Urothelium cell line (cell line): ENCODE data around the gene NRIP3.
"Not testable (repeated sequence)": the region's sequence is repeated elsewhere in the genome, so short reads cannot be mapped to it uniquely, and the experiment has no call there.

ENCODE experiments used
- DNase-seq: peaks from one replicate; pipeline ENCODE4 v3.0.0; 2011; ENCODE audit warnings: low spot score, mixed read lengths
- FAIRE-seq: peaks from 2 replicates; lab custom pipeline; 2011; peaks lifted over from hg19 to GRCh38; lab: Jason Lieb, UNC

The NRIP3 gene

DNA sequence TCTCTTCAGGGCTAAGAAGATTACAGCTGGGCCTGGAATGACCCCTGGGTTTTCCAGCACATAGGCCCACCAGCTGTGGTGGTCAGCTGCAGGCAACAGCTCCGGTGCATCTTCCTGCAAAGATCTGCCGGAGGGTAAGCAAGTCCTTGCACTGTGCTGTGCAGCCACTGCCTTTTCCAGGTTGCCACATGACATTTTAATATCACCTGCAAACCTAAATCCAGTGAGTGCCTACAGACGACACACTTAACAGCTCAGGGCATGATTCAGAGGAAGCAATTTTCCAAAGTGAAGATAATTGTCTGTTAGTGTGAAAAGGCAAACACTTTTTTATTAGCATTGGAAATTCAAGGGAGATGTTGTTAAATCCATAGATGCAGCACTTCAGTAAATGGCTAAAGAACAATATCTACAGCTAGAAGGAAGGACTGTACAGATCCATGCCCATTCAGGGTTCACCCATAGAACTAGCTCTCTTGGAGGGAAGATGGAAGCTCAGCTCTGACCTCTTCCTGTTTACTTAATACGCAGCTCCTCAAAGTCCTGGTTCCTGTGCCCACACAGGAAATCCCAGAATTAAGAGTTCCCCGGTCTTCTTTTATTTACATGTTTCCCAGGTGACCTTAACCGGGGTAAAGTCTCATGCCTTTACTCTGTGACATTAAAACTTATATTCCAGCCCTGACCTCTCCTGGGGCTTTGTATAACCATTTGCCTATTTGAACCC lies 13.3 kb upstream of the NRIP3 start:
- DNase-seq: no peak
- no peak for FAIRE-seq

DNA sequence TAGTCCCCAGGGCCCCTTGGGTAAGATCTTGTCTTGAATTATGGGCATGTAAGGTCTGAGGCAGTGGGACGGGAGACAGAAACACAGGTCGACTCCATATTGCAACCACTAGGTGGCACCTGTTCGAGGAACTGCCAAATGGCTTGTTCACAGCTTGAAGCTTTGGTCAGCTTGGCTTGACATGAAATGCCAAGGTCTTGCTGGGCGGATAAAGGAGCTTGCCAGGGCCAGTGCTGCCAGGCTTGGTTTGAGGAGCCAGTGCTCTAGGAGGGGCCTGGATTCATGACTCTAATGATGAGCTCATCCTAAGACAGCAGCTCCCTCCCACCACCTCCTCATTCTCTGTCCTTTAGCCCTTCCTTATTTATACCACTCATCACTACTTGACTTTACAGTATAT lies 11.9 kb upstream of the NRIP3 start:
- no peak for FAIRE-seq

DNA sequence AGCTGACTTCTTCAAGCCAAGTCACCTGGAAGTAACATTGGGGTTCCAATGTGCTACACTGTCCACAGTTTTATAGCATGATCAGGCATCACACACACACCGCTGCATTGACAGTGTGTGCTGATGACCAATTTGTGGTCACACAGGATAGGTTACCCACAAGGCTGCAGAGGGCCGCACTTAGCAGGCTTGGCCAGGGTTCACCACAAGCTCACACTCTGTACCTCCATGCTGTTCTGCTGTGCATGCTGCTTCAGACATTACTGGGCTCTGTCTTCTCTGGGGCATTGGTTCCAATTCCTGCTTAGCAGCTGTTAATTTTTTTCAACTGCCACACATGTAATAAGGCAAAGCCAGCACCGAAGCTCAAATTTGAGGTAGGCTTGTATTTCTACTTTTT lies 11.0 kb upstream of the NRIP3 start:
- DNase-seq: no peak
- FAIRE-seq: no peak

More for the DNA sequence above, 11.9 kb upstream of the NRIP3 start:
- DNase-seq: peak; percentile 81

DNA sequence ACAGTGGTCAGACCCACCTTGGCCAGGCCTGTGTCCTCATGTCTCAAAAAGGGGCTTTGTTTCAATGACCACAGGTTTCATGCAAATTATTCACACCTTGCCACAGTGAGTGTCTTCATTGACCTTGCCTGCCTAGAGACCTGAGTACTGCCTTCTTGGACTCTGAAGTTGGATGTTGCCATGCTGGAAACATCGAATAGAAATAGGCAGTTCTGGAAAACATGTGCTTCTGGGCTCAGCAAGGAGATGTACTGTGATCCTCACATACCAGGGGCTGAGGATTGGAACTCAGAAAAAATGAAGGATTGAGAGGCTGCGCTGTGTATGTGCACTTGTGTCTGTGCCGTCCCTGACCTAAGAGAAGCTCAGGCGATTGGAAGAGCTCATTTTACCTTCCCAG lies 9.6 kb upstream of the NRIP3 start:
- DNase-seq: no peak
- no peak for FAIRE-seq

DNA sequence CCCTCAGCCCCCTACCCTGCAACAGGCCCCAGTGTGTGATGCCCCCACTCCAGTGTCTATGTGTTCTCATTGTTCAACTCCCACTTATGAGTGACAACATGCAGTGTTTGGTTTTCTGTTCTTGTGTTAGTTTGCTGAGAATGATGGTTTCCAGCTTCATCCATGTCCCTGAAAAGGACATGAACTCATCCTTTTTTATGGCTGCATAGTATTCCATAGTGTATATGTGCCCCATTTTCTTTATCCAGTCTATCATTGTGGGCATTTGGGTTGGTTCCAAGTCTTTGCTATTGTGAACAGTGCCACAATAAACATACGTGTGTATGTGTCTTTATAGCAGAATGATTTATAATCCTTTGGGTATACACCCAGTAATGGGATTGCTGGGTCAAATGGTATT lies 5.7 kb upstream of the NRIP3 start:
- not testable (repeated sequence) for FAIRE-seq, DNase-seq

DNA sequence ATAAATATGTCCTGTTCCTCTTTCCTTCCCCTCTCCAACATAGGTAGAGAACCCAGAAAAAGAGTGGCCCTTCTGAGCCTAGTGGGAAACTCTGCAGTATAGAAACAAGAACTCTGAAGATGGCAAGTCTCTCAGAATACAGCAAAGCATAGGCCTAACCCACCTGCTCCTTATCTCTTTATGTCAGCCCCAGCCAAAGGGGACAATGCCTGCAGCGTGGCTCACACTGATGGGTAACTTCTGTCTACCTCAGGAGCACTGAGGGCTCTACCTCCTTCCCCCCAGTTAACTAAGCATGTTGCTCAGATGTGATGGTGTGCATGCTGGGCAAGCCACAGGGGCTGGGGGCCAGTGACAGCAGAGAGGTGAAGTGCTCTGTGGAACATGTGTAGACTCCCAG lies 4.9 kb upstream of the NRIP3 start:
- no peak for DNase-seq
- FAIRE-seq: no peak

DNA sequence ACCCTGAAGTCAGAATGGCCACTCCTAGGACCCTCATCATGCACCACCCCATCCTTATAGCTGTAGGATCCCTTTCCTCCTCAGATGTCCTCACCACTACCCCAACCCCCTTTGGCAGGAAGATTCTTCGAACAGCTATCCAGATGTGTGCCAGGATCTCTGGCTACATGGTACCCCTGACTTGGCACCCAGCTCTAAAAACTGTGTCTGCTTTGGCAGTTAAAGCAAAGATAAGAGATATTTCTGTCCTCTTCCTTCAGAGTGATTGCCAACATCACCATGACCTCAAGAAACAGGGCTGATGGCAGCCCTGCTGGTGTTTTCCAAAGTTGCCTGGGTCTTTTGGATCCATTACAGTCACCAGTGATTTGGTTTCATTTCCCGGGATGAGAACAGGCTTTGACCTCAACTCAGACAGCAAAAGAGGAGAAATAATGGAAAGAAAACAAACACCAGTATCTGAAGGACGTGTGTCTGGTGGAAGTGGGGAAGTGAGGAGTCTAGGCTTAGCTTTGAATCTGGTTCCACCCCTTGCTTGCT lies 4.3 kb upstream of the NRIP3 start:
- no peak for DNase-seq
- FAIRE-seq: no peak

DNA sequence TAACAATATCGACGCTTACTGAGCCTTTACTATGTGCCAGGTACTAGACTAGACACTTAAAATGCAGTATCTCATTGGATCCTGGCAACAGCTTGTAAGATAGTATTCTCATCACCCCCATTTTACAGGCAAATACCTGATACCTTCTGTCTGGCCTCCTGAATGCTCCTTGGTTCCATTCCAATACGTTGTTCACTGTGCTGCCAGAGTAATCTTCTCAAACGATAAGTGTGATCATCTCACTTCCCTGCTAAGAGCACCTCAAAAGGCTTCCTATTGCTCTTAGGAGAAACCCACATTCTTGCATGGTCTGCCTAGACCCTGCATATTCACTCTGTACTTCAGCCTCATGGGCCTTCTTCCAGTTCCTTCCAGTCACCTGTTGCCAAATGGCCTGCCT lies 1.3 kb upstream of the NRIP3 start:
- FAIRE-seq: no peak
- no peak for DNase-seq

DNA sequence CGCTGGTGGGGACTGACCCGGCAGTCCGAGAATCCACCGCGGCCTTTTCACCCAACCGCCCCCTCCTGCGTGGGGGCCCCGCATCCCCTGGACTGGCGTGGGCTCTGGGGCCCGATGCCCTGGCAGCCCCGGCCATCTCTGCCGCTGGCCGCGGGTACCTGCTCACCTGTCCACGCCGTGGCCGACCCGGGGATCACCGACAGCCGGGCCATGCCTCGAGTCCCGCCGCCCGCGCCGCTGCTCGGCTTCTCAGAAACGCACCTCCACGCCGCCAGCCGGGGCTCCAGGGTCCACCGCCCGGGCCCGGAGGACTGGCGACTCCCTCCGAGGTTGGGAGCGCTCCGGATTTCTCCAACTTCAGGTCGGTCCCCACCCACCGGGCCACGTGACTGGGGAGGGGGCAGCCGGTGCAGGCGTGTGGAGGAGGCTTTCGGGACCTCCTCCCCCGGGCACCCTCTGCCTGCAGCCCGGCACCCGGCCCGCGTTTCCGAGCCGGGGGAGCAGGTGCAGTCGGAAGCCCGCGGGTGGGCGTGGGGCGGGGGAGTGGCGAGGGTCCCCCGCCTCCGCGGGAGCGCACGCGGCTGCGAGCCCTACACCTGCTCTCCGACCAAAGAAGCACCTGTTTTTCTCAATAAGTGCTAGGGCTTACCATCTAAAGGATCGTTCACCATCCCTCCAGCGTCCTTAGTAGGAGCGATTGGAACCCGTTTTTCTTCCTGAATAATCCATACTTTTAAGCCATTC lies 554 bp upstream of the NRIP3 start:
- FAIRE-seq: no peak
- no peak for DNase-seq

DNA sequence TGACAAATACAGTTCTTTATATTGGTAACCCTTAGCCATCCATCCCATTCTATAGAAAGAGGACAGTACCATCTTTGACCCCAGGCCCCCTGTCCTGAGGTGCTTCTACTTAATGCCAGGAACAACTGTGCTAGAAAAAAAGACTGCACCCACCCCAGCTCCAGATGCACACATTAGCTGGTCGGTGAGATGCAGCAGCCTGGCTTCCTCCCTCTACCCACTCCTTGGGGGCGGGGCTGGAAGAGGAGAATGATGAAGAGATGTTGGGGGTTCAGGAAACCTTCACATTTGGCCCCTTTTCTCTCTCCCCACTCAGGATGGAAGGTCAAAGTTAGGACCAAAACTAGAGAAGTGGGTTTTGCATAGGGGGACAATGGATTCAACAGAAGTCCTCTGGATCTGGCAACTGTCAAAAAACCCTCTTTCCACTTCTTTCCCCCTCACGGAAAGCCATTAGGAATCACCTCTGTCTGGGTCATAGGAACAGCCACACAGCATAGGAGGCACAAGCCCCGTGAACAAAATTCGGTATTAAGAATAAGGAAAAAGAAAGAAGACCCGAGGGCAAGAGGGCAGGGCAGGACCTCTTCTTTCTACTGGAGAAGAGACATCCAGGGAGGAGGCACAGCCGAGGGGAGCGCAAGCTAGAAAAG lies 755 bp downstream of the NRIP3 start:
- FAIRE-seq: no peak

DNA sequence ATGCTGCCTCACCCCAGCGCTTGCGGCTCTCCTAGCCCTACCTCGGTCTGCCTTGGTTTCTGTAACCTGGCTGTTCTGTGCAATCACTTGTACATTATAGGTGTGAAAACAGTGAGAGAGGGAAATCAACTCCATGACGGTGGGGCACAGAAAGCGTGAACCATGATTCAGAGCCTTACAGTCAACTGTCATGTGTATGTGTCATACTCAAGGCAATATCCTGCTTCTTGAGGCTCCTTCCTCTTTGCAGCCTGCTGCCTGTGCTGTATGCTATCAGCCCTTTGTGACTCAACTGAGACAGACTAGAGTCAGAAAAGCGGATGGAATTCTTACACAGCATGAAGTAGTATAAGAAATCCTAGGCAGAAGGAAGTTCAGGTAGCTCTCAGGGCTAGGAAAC lies 2.1 kb downstream of the NRIP3 start:
- FAIRE-seq: no peak
- peak; percentile 60 for DNase-seq

More for the DNA sequence above, 755 bp downstream of the NRIP3 start:
- DNase-seq: peak; percentile 35

DNA sequence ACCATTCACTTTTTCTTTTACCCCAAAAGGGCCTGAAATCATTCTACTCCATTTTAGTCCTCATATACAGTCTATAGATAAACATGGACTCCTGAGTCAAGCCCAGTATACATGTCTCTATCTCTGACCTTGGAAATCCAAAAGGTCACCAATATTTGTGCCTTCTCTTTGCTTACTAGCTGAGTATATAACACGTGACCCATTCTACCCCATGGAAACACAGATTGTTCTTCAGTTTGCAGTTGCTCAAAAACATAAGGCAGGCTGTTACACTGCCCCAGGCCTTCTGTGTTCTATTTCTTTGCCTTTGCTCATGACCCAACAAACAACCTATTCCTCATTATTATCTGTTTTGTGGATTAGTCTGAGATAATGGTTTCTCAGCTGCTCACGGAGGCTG lies 5.8 kb downstream of the NRIP3 start:
- no peak for DNase-seq
- no peak for FAIRE-seq

DNA sequence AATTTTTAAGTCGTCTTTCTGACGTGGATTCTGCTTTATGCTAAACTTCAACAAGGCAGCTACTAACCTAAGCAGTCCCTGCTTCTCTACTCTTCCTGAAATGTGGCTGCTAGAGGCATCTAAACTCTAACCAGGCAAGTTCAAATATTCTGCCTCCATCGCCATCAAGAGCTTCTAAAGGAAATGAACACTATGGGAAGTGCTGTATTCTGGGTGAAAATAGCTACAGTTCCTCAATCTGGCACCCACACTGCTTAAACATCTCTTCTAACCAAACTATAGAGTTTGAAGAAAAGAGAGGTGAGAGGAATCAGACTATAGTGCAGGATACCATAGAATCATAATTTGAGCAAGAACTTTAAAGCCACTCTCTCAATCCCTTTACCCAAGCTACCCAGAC lies 6.3 kb downstream of the NRIP3 start:
- DNase-seq (no peak), FAIRE-seq (no peak)

DNA sequence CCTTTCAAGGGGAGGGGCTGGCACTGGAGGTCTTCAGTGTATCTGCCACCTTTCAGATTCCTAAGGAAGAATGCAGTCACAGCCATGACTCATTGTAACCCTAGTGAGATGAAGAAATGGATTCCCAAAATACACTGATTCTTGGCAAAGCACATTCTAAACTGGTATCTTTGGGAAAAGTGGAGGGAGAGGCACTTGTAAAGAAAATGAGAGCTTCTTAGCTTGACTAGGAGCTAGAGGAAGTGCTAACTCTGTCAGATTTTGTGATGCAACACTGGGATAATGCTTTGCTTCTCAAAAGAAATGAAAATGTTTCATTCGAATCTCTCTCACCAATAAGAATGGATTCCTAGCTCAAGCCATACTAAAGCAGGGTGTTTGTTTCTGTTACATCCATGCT lies 14.3 kb downstream of the NRIP3 start:
- FAIRE-seq: no peak
- DNase-seq: peak; percentile 41

DNA sequence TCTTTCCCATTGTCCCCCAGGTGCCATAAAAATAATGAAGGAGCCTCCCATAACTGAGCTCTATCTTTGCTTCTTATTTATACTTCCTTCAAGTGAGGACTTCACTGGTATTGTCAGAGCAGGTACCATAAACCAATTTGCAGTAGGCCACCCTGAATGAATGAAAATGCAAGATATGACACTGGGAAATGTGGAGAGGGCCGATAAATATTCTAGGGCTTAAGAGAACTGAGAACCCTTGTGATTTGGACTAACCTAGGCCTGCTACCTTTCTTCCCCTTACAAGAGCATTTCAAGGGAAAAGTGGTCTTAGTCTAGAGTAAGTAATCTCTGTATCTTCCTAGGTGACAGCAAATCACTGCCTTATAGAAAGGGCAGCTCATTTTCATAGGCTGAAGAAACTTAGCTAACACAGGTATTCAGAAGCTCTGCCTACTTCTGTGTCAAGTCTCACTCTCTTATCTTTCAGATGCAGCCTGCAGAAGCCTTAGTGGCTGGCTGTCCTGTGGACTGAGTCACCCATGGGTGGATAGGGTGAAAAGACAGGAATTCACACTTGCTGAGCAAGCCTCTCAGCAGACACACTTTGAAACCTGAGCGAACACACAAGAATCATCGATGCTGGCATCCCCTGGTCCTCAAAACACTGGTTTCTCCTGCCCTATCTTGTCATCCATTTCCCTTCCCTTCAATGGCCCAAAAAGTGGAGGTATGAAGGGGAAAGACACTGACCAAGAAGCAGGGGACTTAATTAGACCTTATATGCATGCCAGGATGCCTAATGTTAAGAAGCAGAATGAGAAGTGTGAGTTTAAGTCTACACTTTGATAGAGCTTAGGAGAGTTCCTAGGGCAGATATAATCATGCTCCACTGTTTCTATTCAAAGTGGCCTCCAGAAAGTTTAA lies 15.2 kb downstream of the NRIP3 start:
- no peak for DNase-seq
- FAIRE-seq: no peak

DNA sequence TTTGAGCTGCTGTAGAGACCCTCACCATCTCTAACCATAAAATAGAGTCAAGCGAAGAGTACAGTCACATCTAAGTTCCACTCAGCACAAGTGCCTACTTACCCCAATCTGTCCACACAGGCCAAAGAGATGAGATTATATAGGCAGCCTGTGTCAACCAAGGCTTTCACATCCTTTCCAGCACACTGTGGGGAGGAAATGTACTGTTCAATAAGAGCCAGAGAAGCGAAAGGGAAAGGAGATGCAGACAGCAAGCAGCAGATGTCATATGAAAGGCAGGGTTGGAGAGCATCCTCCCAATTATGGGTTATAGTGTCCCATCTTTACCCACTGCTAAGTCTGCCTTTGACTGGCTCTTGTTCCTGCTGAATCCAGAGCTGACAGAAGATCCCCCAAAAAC lies 16.4 kb downstream of the NRIP3 start:
- DNase-seq (no peak), FAIRE-seq (no peak)

DNA sequence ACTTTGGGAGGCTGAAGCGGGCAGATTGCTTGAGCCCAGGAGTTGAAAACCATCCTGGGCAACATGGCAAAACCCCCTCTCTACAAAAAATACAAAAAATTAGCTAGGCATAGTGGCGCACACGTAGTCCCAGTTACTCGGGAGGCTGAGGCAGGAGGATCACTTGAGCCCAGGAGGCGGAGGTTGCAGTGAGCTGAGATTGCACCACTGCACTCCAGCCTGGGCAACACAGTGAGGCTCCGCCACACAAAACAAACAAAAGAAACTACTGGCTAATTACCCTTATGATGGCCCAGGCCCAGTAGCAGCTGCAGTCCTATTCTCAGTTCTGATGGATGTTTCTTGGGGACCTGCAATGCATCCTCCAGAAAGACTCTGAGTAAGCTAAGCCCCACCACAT lies 17.0 kb downstream of the NRIP3 start:
- not testable (repeated sequence) for FAIRE-seq

DNA sequence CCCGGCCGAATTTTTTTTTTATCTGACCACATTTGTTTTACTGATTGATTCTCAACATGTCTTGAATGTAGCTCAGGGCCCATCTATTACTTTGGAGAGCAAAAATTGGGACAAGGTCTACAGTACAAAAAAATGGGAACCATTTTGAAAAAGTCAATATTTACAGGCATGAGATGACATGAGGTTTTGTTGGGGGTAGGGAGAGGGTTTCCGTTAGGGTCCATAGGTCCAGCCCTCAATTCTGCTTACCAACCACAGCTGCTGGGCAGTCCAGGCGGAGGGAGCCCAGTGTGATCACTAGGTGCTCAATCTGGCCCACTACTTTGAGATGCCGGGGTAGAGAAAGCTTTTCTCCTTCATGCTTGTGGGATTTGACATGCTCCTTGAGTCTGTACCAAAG lies 18.3 kb downstream of the NRIP3 start:
- no peak for FAIRE-seq

More for the DNA sequence above, 17.0 kb downstream of the NRIP3 start:
- not testable (repeated sequence) for DNase-seq

DNA sequence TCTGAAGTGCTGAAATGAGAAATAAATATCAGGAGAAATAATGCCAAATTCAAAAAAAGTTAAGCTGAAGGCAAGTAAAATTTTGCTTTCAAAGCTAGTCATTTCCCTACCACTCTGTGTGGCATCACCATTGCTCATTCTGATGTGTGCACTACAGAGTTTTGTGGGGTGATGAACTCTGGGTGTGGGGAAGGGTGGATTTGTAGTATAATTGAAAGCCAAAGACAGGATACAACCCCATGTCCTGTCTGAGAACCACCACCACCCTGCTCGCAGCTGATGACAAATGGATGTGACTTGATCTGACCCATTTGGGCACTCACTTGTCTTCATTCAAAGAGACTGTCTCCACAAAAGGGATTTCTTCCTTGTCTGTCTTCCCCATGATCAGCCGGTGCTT lies 20.2 kb downstream of the NRIP3 start:
- FAIRE-seq (no peak), DNase-seq (no peak)

More for the DNA sequence above, 18.3 kb downstream of the NRIP3 start:
- DNase-seq: no peak

DNA sequence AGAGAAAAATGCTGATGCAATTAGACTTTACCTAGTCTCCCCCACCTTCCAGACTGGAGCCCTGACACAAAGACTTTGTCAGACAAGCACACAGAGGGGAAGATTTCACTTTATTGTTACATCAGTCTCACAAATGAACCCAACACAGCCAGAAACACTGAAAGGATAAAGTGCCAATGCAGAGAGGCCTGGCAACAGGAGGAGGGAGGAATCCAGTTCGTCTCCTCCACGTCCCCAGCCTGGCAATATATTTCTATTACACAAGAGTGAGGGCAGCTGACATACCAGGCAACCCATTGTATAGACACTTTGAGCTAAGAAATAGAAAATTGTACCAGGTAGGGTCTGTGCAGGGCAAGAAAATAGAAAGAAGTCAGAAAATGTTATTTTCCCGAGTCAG lies 23.3 kb downstream of the NRIP3 start:
- no peak for DNase-seq
- no peak for FAIRE-seq

DNA sequence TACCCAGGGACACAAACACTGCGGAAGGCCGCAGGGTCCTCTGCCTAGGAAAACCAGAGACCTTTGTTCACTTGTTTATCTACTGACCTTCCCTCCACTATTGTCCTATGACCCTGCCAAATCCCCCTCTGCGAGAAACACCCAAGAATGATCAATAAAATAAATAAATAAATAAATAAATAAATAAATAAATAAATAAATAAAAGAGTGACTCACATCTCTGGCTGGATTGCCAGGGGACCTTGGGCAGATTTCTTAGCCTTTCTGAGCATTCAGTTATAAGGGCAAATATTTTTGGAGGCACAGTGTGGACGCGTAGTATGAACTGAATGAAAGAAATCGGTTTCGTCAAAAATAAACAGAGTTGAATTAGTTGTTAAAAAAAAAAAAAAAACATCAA lies 24.4 kb downstream of the NRIP3 start:
- DNase-seq, FAIRE-seq: not testable (repeated sequence)
